ENCODE data around the gene GNB4.

Gene GNB4

GRCh38 chr3:179432451-179432850 is 18.8 kb downstream of the GNB4 start:
- no peak for DNase-seq

GRCh38 chr3:179432021-179432420 is 19.2 kb downstream of the GNB4 start:
- DNase-seq: no peak

DNA sequence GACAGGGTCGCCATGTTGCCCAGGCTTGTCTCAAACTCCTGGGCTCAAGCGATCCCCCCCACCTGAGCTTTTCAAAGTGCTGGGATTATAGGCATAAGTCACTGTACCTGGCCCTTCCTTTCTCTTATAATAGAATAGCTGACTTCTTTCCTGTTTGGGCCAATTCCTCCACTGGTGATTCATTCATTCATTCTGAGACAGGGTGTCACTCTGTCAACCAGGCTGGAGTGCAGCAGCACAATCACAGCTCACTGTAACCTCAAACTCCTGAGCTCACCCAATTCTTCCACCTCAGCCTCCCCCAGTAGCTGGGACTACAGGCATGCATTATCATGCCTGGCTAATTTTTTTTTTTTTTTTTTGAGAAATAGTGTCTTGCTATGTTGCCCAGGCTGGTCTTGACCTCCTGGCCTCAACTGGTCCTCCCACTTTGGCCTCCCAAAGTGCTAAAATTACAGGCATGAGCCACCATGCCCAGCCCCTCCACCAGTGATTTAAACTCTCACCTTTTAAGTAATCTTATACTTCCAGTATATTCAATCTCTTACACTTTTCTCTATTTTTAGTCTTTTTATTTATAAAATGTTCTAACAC is 20.9 kb downstream of the GNB4 start:
- DNase-seq: no peak

DNA sequence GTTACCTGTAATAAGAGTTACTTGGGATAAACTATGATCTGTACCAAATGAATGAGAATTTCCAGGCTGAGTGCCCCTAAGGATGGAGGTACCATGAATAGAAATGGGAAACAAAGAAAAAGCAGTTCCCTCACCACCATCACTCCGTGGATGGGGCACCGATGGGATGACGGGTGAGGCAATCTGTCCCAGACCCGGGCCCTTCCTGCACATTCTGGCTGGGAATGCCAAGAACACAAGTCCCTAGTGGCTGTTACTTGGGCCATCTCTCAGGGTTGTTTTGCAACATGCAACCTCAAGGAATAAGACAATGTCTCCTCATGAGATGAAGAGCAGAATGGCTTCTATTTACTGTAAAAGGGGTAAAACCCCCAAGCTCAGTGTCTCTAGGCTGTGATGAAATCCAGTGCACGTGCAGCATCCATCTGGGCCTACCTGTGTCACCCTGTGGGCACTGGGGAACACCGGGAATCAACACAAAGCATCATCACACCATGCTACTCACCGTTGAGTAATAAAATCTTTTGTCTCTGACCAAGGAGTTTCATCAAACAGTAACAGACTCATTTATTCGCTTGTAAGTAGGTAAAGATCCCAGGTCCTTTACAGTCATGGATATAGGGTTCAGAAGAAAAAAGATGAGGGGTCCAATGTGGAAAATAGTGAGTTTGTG is 22.3 kb downstream of the GNB4 start:
- no peak for DNase-seq

GRCh38 chr3:179425075-179425474 is 26.2 kb downstream of the GNB4 start:
- no peak for DNase-seq

GRCh38 chr3:179421500-179421899 is 29.8 kb downstream of the GNB4 start:
- no peak for DNase-seq

- DNase-seq: peak in 1 of 2 experiments; percentile 27
These were observed 32.7 kb downstream of the GNB4 start for GRCh38 chr3:179418610-179419009.

- no peak for DNase-seq
These were observed 34.6 kb downstream of the GNB4 start for GRCh38 chr3:179416681-179417080.

DNA sequence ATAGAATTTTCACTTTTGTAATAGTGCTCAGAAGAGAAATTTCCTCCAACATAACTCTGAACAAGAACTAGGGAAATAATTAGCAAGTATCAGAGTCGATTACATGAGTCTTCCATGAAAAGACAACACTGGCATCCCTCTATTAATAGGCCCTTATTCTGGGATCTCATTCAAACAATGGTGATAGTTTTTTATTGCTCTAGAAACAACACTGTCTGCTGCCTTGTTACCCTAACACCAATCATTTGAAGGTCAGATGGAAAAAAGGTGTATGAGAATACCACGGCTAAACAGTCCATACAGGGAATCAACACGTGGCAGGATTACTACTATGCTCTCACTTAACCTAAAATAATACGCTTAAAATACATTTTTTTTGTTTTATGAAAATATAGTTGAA is 35.9 kb downstream of the GNB4 start:
- DNase-seq: no peak

GRCh38 chr3:179414804-179415203 is 36.5 kb downstream of the GNB4 start:
- DNase-seq: no peak

DNA sequence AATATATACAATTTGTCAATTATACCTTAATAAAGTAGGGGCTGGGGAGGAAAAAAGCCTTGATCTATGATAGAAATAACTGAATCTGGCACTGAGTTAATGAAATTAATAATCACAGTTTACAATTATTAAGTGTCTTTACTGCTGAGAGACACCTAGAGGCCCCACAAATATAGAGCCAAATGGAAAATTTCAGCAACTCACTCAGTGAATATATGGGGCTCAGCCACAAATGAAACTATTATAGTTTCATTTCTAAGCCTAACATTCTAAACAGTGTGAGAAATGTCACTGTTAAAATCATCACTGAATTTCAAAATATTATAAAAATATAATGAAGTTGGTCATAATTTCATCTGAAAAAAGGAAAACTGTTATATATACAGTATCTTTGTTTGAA is 40.3 kb downstream of the GNB4 start:
- DNase-seq: no peak

DNA sequence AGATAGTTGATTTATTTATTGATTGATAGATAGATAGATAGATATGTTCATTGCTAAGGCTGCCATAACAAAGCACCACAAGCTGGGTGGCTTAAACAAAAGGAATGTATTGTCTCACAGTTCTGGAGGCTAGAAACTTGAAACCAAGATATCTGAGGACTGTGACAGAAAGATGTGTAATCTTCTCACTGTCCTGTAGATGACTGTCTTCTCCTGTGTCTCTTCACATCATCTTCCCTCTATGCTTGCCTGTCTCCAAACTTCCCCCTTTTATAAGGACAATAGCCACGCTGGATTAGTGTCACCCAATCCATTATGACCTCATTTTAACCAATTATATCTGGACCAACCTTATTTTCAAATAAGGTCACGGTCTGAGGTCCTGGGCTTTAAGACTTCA is 40.9 kb downstream of the GNB4 start:
- no peak for DNase-seq

GRCh38 chr3:179404307-179404706 is 47.0 kb downstream of the GNB4 start:
- no peak for DNase-seq

- DNase-seq: no peak
These were observed 48.3 kb downstream of the GNB4 start for GRCh38 chr3:179402963-179403362.

DNA sequence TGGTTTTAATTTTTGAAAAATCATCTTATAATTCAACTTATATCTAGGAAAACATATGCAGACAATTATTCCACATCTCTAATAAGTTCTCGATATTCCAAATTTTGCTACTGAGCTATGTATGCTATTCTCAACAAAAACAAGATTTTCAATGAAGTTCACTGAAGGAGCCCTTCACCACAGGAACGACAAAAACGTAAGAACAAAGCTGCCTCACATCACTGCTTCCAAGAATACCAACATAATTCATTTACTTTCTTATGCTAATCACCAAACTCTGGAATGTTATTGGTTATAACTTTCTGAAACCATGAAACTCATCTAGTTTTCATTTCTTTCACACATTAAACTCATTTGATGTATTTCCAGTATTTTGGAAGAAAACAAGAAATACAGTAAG is 49.7 kb downstream of the GNB4 start:
- DNase-seq: no peak

GRCh38 chr3:179398574-179399231 is 52.6 kb downstream of the GNB4 start:
- no peak for DNase-seq

- DNase-seq: no peak
These were observed 59.4 kb downstream of the GNB4 start for GRCh38 chr3:179391906-179392305.

DNA sequence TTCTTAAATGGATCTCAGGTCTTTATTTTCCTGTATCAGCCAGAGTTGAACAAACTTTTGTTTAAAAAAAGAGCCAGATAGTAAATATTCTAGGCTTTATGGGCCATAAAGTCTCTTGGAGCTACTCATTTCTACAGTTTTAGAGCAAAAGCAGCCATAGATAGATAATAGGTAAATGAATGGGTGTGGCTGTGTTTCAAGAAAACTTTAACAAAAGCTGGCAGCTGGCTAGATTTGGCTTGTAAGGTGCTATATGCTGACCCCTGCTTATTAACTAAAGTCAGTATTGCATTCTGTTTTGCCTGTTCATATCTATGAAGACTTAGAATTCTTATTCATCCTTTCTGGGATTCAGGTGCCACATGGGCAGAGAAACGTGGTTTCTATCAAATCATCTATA is 74.8 kb downstream of the GNB4 start:
- no peak for DNase-seq

DNA sequence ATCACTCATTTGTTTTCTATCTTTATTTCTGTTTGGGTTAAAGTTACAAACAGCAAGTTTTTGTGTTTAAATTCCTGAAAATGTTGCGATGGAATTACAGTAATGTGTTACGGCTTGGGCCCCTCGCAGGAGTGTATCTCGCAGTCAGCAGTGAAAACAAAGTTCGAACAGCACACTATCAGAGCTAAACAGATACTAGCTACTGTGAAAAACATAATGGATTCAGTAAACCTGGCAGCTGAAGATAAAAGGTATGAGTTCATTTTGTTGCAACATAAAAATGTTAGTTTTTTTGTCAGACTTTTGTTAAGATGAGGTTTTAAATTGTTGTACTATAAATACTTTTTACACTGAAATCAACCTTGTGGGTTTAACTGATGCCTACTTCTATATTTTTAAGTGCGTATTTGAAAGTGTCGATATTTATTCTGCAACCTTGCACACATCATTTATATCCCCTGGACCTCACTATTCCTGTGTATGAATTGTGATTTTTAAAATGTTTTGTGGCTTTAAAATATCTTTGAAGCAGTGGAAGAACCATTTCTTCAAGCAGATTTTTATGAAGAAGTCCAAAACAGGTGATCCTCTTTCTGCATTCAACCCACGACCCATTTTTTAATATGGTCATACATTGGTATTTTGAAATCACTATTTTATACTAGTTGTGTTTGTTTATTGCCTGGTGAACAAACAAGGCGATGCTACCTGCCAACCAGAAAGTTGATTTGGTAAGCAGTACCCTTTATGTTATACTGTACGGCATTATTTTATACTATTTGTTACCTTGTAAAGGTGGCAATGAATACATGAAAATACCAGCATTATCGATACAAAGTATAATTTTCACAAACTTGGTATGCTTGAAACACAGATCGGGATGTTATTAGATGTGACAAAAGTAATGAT is 75.9 kb downstream of the GNB4 start:
- no peak for DNase-seq

- DNase-seq: no peak
These were observed 77.3 kb downstream of the GNB4 start for GRCh38 chr3:179373938-179374337.

- DNase-seq: no peak
These were observed 81.6 kb downstream of the GNB4 start for GRCh38 chr3:179369621-179370020.

GRCh38 chr3:179363332-179363731 is 87.9 kb downstream of the GNB4 start:
- DNase-seq: no peak

- no peak for DNase-seq
These were observed 95.3 kb downstream of the GNB4 start for GRCh38 chr3:179355996-179356395.
